ENCODE results near the gene SLC6A1. TPM values are rescaled to one million over a fixed set of nuclear protein-coding genes. Genes with fewer than 3 reads are reported as not detected.
"Not testable (repeated sequence)": the region's sequence is repeated elsewhere in the genome, so short reads cannot be mapped to it uniquely, and the experiment has no call there.

SLC6A1 gene
- total and polyA plus RNA-seq, 2 donors, result 5.3 to 50.0 TPM

DNA sequence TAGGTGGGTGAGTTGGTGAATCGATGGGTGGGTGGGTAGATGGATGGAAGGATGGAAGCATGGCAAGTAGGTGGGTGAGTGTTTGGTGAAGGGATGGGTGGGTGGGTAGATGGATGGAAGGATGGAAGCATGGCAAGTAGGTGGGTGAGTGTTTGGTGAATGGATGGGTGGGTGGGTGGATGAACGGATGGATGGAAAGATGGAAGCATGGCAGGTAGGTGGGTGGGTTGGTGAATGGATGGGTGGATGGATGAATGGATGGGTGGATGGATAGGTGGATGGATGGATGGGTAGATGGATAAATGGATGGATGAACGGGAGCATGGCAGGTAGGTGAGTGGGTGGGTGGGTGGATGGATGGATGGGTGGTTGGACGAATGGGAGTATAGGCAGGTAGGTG is 65.1 kb downstream of the SLC6A1 start:
- H3K36me3 ChIP-seq (ENCODE audit: control insufficient read depth in 2 of 2, insufficient read depth in 2 of 2, low read length in 1 of 2), result no peaks in the 10 kb centered on the region
- H3K9me3 ChIP-seq (ENCODE audit: control insufficient read depth in 2 of 2, insufficient read depth in 1 of 2, low read length in 1 of 2), result no peaks in the 10 kb centered on the region
- DNase-seq (ENCODE audit: low read depth in 6 of 9, low spot score in 9 of 9), result no peak
- 90% methylated on average over 4 of the region's 4 CpGs for WGBS
- H3K27me3 ChIP-seq (ENCODE audit: control insufficient read depth in 2 of 2, insufficient read depth in 1 of 2, low read length in 1 of 2), result peaks cover 0 to 9% of the 10 kb centered on the region in 2 donors
- H3K4me3 ChIP-seq (ENCODE audit: low read length in 2 of 2), result no peak overlapping the region
- no peak overlapping the region for H3K27ac ChIP-seq (ENCODE audit: low read depth in 1 of 2, low read length in 1 of 2)
- H3K4me1 ChIP-seq (ENCODE audit: control insufficient read depth in 2 of 2, insufficient read depth in 2 of 2, low read length in 2 of 2), result no peaks in the 10 kb centered on the region

DNA sequence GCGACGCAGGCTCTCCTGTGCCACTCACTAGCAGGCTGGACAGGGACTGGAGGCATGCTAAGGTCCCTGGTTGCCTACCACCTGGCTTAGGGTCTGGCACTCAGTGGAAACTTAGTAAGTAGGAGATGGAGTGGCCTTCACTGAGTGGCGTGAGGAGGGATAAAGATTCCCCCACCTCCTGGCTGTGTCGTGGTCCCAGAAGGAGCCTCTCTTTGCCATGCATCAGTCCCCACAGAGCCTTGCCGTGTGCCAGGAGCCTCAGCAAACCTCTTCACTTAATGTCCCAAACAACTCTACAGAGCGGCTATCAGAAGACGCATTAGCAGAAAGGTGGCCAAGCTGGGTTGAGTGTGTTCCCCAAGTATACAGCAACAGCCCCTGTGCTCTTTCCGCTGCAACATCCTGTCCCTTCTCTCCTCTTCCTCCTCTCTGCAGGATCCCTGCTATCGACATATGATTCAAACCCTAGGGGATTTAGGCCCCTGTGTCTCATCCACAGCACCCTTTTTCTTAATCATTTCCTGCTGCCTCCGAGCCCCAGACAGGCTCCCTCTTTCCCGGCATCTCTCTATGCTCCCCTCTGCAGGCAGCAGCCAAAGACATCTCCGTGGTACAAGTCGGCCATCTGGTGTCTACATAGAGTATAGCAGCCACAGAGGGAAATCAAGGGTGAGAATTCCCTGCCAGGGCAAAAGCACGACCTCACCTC is 66.7 kb downstream of the SLC6A1 start:
- Histone ChIP-seq H3K4me3 (ENCODE audit: low read length in 2 of 2) (no peak overlapping the region), H3K9me3 (ENCODE audit: control insufficient read depth in 2 of 2, insufficient read depth in 1 of 2, low read length in 1 of 2) (peaks cover 0 to 6% of the 10 kb centered on the region in 2 donors), H3K36me3 (ENCODE audit: control insufficient read depth in 2 of 2, insufficient read depth in 2 of 2, low read length in 1 of 2) (no peaks in the 10 kb centered on the region), H3K27me3 (ENCODE audit: control insufficient read depth in 2 of 2, insufficient read depth in 1 of 2, low read length in 1 of 2) (peaks cover 0 to 8% of the 10 kb centered on the region in 2 donors), H3K4me1 (ENCODE audit: control insufficient read depth in 2 of 2, insufficient read depth in 2 of 2, low read length in 2 of 2) (no peaks in the 10 kb centered on the region), H3K27ac (ENCODE audit: low read depth in 1 of 2, low read length in 1 of 2) (no peak overlapping the region)
- DNase-seq (ENCODE audit: low read depth in 6 of 9, low spot score in 9 of 9), result peak in 3 of 9 donors; percentile 3 to 36 (median 24)
- 36% methylated on average over 14 of the region's 14 CpGs for WGBS

DNA sequence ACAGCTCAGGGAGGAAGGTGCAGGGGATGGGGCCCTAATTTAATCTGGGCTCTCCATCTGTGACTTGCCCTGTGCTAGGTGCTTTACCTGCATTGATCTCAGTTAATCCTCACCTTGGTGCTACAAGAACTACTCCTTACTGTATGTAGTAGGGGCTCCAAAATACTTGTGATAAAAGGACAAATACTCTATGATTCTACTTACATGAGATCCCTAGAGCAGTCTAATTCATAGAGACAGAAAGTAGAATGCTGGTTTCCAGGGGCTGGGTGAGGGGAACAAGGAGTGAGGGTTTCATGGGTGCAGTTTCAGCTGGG is 67.2 kb downstream of the SLC6A1 start:
- DNase-seq (ENCODE audit: low read depth in 6 of 9, low spot score in 9 of 9), result no peak
- Histone ChIP-seq H3K27me3 (ENCODE audit: control insufficient read depth in 2 of 2, insufficient read depth in 1 of 2, low read length in 1 of 2) (peaks cover 0 to 8% of the 10 kb centered on the region in 2 donors), H3K27ac (ENCODE audit: low read depth in 1 of 2, low read length in 1 of 2) (no peak overlapping the region)

GRCh38 chr3:11060500-11061251 is 68.1 kb downstream of the SLC6A1 start:
- Histone ChIP-seq H3K9me3 (ENCODE audit: control insufficient read depth in 2 of 2, insufficient read depth in 1 of 2, low read length in 1 of 2) (peaks cover 0 to 9% of the 10 kb centered on the region in 2 donors), H3K4me3 (ENCODE audit: low read length in 2 of 2) (no peak overlapping the region), H3K36me3 (ENCODE audit: control insufficient read depth in 2 of 2, insufficient read depth in 2 of 2, low read length in 1 of 2) (no peaks in the 10 kb centered on the region), H3K27ac (ENCODE audit: low read depth in 1 of 2, low read length in 1 of 2) (no peak overlapping the region), H3K27me3 (ENCODE audit: control insufficient read depth in 2 of 2, insufficient read depth in 1 of 2, low read length in 1 of 2) (peaks cover 0 to 8% of the 10 kb centered on the region in 2 donors), H3K4me1 (ENCODE audit: control insufficient read depth in 2 of 2, insufficient read depth in 2 of 2, low read length in 2 of 2) (no peaks in the 10 kb centered on the region)
- DNase-seq (ENCODE audit: low read depth in 6 of 9, low spot score in 9 of 9), result peak in 4 of 9 donors; percentile 1 to 34 (median 29)
- WGBS, result 27% methylated on average over 35 of the region's 35 CpGs

More for the DNA sequence above, 67.2 kb downstream of the SLC6A1 start:
- Histone ChIP-seq H3K4me1 (ENCODE audit: control insufficient read depth in 2 of 2, insufficient read depth in 2 of 2, low read length in 2 of 2) (no peaks in the 10 kb centered on the region), H3K9me3 (ENCODE audit: control insufficient read depth in 2 of 2, insufficient read depth in 1 of 2, low read length in 1 of 2) (peaks cover 0 to 8% of the 10 kb centered on the region in 2 donors), H3K4me3 (ENCODE audit: low read length in 2 of 2) (no peak overlapping the region), H3K36me3 (ENCODE audit: control insufficient read depth in 2 of 2, insufficient read depth in 2 of 2, low read length in 1 of 2) (no peaks in the 10 kb centered on the region)

- not testable (repeated sequence) for H3K4me3 ChIP-seq (ENCODE audit: low read length in 2 of 2); H3K9me3 ChIP-seq (ENCODE audit: control insufficient read depth in 2 of 2, insufficient read depth in 1 of 2, low read length in 1 of 2); H3K27ac ChIP-seq (ENCODE audit: low read depth in 1 of 2, low read length in 1 of 2); H3K4me1 ChIP-seq (ENCODE audit: control insufficient read depth in 2 of 2, insufficient read depth in 2 of 2, low read length in 2 of 2); H3K36me3 ChIP-seq (ENCODE audit: control insufficient read depth in 2 of 2, insufficient read depth in 2 of 2, low read length in 1 of 2); H3K27me3 ChIP-seq (ENCODE audit: control insufficient read depth in 2 of 2, insufficient read depth in 1 of 2, low read length in 1 of 2); DNase-seq (ENCODE audit: low read depth in 6 of 9, low spot score in 9 of 9)
- 94% methylated on average over 41 of the region's 41 CpGs for WGBS
Observed at GRCh38 chr3:11061268-11061871, 68.8 kb downstream of the SLC6A1 start.

DNA sequence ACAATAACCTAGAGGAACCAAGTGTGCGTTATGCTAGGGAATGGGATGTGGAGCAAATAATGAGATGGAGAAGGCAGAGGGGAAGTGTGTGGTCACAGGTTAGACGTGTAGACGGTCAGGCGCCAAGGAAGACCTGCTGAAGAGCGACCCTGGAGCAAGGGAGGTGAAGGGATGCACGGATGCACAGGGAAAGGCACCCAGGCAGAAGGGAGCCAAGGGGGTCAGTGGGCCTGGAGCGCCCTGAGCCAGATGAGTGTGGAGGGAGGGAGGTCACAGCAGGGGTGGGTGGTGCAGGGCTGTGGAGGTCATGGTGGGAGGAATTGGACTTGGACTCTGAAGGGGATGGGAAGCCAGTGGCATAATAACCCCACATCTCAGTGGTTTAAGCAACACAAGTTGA is 70.2 kb downstream of the SLC6A1 start:
- Histone ChIP-seq H3K4me1 (ENCODE audit: control insufficient read depth in 2 of 2, insufficient read depth in 2 of 2, low read length in 2 of 2) (no peaks in the 10 kb centered on the region), H3K27me3 (ENCODE audit: control insufficient read depth in 2 of 2, insufficient read depth in 1 of 2, low read length in 1 of 2) (peaks cover 0 to 8% of the 10 kb centered on the region in 2 donors), H3K4me3 (ENCODE audit: low read length in 2 of 2) (no peak overlapping the region), H3K36me3 (ENCODE audit: control insufficient read depth in 2 of 2, insufficient read depth in 2 of 2, low read length in 1 of 2) (no peaks in the 10 kb centered on the region), H3K27ac (ENCODE audit: low read depth in 1 of 2, low read length in 1 of 2) (no peak overlapping the region), H3K9me3 (ENCODE audit: control insufficient read depth in 2 of 2, insufficient read depth in 1 of 2, low read length in 1 of 2) (peaks cover 0 to 9% of the 10 kb centered on the region in 2 donors)
- no peak for DNase-seq (ENCODE audit: low read depth in 6 of 9, low spot score in 9 of 9)
- 92% methylated on average over 7 of the region's 7 CpGs for WGBS

DNA sequence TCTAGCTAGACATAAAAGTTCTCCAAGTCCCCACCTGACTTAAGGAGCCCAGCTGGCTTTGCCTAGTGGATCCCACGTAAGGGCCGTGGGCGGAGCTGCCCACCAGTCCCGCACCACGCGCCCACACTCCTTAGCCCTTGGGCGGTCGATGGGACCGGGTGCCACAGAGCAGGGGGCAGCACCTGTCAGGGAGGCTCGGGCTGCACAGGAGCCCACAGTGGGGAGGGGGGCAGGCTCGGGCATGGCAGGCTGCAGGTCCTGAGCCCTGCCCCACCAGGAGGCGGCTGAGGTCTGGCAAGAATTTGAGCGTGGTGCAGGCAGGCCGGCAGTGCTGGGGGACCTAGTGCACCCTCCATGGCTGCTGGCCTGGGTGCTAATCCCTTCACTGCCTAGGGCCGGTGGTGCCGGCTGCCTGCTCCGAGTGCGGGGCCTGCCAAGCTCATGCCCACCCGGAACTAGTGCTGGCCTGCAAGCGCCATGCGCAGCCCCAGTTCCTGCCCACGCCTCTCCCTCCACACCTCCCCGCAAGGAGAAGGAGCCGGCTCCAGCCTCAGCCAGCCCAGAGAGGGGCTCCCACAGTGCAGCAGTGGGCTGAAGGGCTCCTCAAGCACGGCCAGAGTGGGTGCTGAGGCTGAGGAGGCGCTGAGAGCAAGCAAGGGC is 78.7 kb downstream of the SLC6A1 start:
- peaks cover 0 to 7% of the 10 kb centered on the region in 2 donors for H3K9me3 ChIP-seq (ENCODE audit: control insufficient read depth in 2 of 2, insufficient read depth in 1 of 2, low read length in 1 of 2)
- H3K27me3 ChIP-seq (ENCODE audit: control insufficient read depth in 2 of 2, insufficient read depth in 1 of 2, low read length in 1 of 2), result no peaks in the 10 kb centered on the region
- no peak overlapping the region for H3K27ac ChIP-seq (ENCODE audit: low read depth in 1 of 2, low read length in 1 of 2)
- H3K36me3 ChIP-seq (ENCODE audit: control insufficient read depth in 2 of 2, insufficient read depth in 2 of 2, low read length in 1 of 2), result no peaks in the 10 kb centered on the region
- no peak for DNase-seq (ENCODE audit: low read depth in 6 of 9, low spot score in 9 of 9)
- WGBS, result 93% methylated on average over 26 of the region's 26 CpGs
- no peak overlapping the region for H3K4me3 ChIP-seq (ENCODE audit: low read length in 2 of 2)
- no peaks in the 10 kb centered on the region for H3K4me1 ChIP-seq (ENCODE audit: control insufficient read depth in 2 of 2, insufficient read depth in 2 of 2, low read length in 2 of 2)

GRCh38 chr3:11072631-11073030 is 80.1 kb downstream of the SLC6A1 start:
- Histone ChIP-seq H3K27me3 (ENCODE audit: control insufficient read depth in 2 of 2, insufficient read depth in 1 of 2, low read length in 1 of 2) (no peaks in the 10 kb centered on the region), H3K27ac (ENCODE audit: low read depth in 1 of 2, low read length in 1 of 2) (no peak overlapping the region), H3K9me3 (ENCODE audit: control insufficient read depth in 2 of 2, insufficient read depth in 1 of 2, low read length in 1 of 2) (peaks cover 0 to 7% of the 10 kb centered on the region in 2 donors), H3K36me3 (ENCODE audit: control insufficient read depth in 2 of 2, insufficient read depth in 2 of 2, low read length in 1 of 2) (no peaks in the 10 kb centered on the region), H3K4me1 (ENCODE audit: control insufficient read depth in 2 of 2, insufficient read depth in 2 of 2, low read length in 2 of 2) (no peaks in the 10 kb centered on the region), H3K4me3 (ENCODE audit: low read length in 2 of 2) (no peak overlapping the region)
- 88% methylated on average over 5 of the region's 5 CpGs for WGBS
- no peak for DNase-seq (ENCODE audit: low read depth in 6 of 9, low spot score in 9 of 9)

- Histone ChIP-seq H3K36me3 (ENCODE audit: control insufficient read depth in 2 of 2, insufficient read depth in 2 of 2, low read length in 1 of 2) (no peaks in the 10 kb centered on the region), H3K27me3 (ENCODE audit: control insufficient read depth in 2 of 2, insufficient read depth in 1 of 2, low read length in 1 of 2) (no peaks in the 10 kb centered on the region), H3K27ac (ENCODE audit: low read depth in 1 of 2, low read length in 1 of 2) (no peak overlapping the region), H3K4me3 (ENCODE audit: low read length in 2 of 2) (no peak overlapping the region), H3K9me3 (ENCODE audit: control insufficient read depth in 2 of 2, insufficient read depth in 1 of 2, low read length in 1 of 2) (peaks cover 0 to 7% of the 10 kb centered on the region in 2 donors), H3K4me1 (ENCODE audit: control insufficient read depth in 2 of 2, insufficient read depth in 2 of 2, low read length in 2 of 2) (no peaks in the 10 kb centered on the region)
- WGBS, result 12% methylated on average over 2 of the region's 2 CpGs
- no peak for DNase-seq (ENCODE audit: low read depth in 6 of 9, low spot score in 9 of 9)
Observed at GRCh38 chr3:11074011-11074410, 81.5 kb downstream of the SLC6A1 start.
